GM23248 (cell line): ENCODE measurements around the gene SLC28A2. TPM values are rescaled to one million over a fixed set of nuclear protein-coding genes. Genes with fewer than 3 reads are reported as not detected.

Source experiments
- DNase-seq: peaks from one replicate; pipeline ENCODE4 v3.0.0-alpha.2; 2015
- H2AFZ ChIP-seq: fragments of 200-600 bp; sonication (generic); 2 replicates; pipeline ENCODE4 v1.6.1; 2016; ENCODE audit warnings: antibody characterized with exemption
- H3F3A ChIP-seq: fragments of 200-600 bp; sonication (generic); 2 replicates; pipeline ENCODE4 v1.6.1; 2016; ENCODE audit warnings: mild to moderate bottlenecking, antibody characterized with exemption, mixed run types; ENCODE audit not compliant: insufficient read depth
- H3K27ac ChIP-seq: fragments of 200-600 bp; sonication (generic); 2 replicates; pipeline ENCODE4 v1.5.1; 2016; ENCODE audit warnings: mild to moderate bottlenecking
- H3K27me3 ChIP-seq: fragments of 200-600 bp; sonication (generic); replicated peaks from 2 replicates; pipeline ENCODE4 v1.6.1; 2016; ENCODE audit warnings: mild to moderate bottlenecking; ENCODE audit not compliant: insufficient read depth
- H3K36me3 ChIP-seq: fragments of 200-600 bp; sonication (generic); 2 replicates; pipeline ENCODE4 v1.6.1; 2016; ENCODE audit warnings: low read depth, mild to moderate bottlenecking
- H3K4me1 ChIP-seq: fragments of 200-600 bp; sonication (generic); 2 replicates; pipeline ENCODE4 v1.6.1; 2016; ENCODE audit warnings: mild to moderate bottlenecking; ENCODE audit not compliant: insufficient read depth
- H3K4me2 ChIP-seq: fragments of 200-600 bp; sonication (generic); one replicate; pipeline ENCODE4 v1.6.1; 2016; ENCODE audit warnings: mild to moderate bottlenecking; ENCODE audit not compliant: unreplicated experiment
- H3K4me3 ChIP-seq: fragments of 200-600 bp; sonication (generic); 2 replicates; pipeline ENCODE4 v1.5.1; 2016; ENCODE audit warnings: mild to moderate bottlenecking
- H3K79me2 ChIP-seq: fragments of 200-600 bp; sonication (generic); 2 replicates; pipeline ENCODE4 v1.6.1; 2016; ENCODE audit warnings: mild to moderate bottlenecking; ENCODE audit not compliant: insufficient read depth
- H3K9ac ChIP-seq: fragments of 200-600 bp; sonication (generic); 2 replicates; pipeline ENCODE4 v1.6.1; 2016; ENCODE audit warnings: mild to moderate bottlenecking
- H3K9me2 ChIP-seq: fragments of 200-600 bp; sonication (generic); 2 replicates; pipeline ENCODE4 v1.6.1; 2016; ENCODE audit warnings: mixed run types, mild to moderate bottlenecking, moderate library complexity; ENCODE audit not compliant: insufficient read depth
- H3K9me3 ChIP-seq: fragments of 200-600 bp; sonication (generic); one replicate; pipeline ENCODE4 v1.6.1; 2017; ENCODE audit warnings: low read depth
- H4K20me1 ChIP-seq: fragments of 200-600 bp; sonication (generic); 2 replicates; pipeline ENCODE4 v1.6.0; 2016; ENCODE audit not compliant: insufficient read depth
- EZH2 ChIP-seq: fragments of 200-600 bp; sonication (generic); IDR thresholded peaks from 2 replicates; pipeline ENCODE4 v1.6.1; 2018; ENCODE audit warnings: antibody characterized with exemption, mild to moderate bottlenecking; ENCODE audit not compliant: insufficient read depth, poor library complexity, severe bottlenecking
- EZH2phosphoT487 ChIP-seq: fragments of 200-600 bp; sonication (generic); IDR thresholded peaks from 2 replicates; pipeline ENCODE4 v1.6.1; 2018; ENCODE audit warnings: antibody characterized with exemption, moderate library complexity, mild to moderate bottlenecking, low read depth; ENCODE audit not compliant: insufficient read depth
- WGBS, 2 experiments: methylation state at CpG; one replicate each; pipeline ENCODE4 v1.1.6; 2015 to 2017; ENCODE audit warnings: low lambda C conversion rate in 2 of 2, low coverage in 1 of 2; ENCODE audit errors: missing lambda C conversion rate in 2 of 2; 5-methylcytosine and 5-hydroxymethylcytosine counted together
- in situ Hi-C: fragments of 300-500 bp; cut with MboI; formaldehyde crosslinking; loops from 2 replicates; pipeline ENCODE4 v1.15.0; 2020
- polyA plus RNA-seq: library from polyadenylated mRNA; unstranded; fragments of >200 nt; fragmentation: Nextera tagmentation; extraction: Ambion mirVana; gene quantifications from 2 replicates; pipeline ENCODE4 v1.2.1, GENCODE V29; 2016
- total RNA-seq: library from RNA; depleted of rRNA; stranded (reverse); fragments of >200 nt; shearing (Covaris generic); gene quantifications from 2 replicates; pipeline ENCODE4 v1.2.3, GENCODE V29; 2014; rRNA removed

SLC28A2 gene
- total RNA-seq (not detected in 2 replicates), polyA plus RNA-seq (not detected in 2 replicates)

GRCh38 chr15:45251888-45252287 lies at the start of gene SLC28A2:
Gene SLC28A2, plus strand, starts transcription at chr15:45252234. Its CDS starts 982 bp downstream, at chr15:45253216.
- Histone ChIP-seq H3K27ac (no peak within 1 kb of the TSS), H3K9me2 (no peaks in the 10 kb centered on the region), H3K4me1 (0 out of 2 replicates have a peak, but pooled peaks cover 3% of the 10 kb centered on the region), H3K79me2 (no peaks in the 10 kb centered on the region), H3K4me3 (no peak within 1 kb of the TSS), H3K36me3 (no peaks in the 10 kb centered on the region), H2AFZ (no peak within 1 kb of the TSS), H3K9ac (no peak within 1 kb of the TSS), H3K27me3 (no peaks in the 10 kb centered on the region), H4K20me1 (no peaks in the 10 kb centered on the region), H3F3A (no peaks in the 10 kb centered on the region), H3K4me2 (no peak within 1 kb of the TSS), H3K9me3 (no peaks in the 10 kb centered on the region)
- no peak for DNase-seq
- TF ChIP-seq EZH2phosphoT487 (no peak), EZH2 (no peak)
- in situ Hi-C loops: no loop called here
- 87 to 89% methylated on average over 15 of the region's 15 CpGs for WGBS, 2 experiments

GRCh38 chr15:45203182-45203581 lies 48.9 kb upstream of the SLC28A2 start:
- in situ Hi-C loops: no loop called here
- DNase-seq: no peak
- no peaks in the 10 kb centered on the region for H3K27me3 ChIP-seq
- no peaks in the 10 kb centered on the region for H3K9me3 ChIP-seq
- no peak overlapping the region for H3K9ac ChIP-seq
- H3K4me1 ChIP-seq: no peaks in the 10 kb centered on the region
- no peaks in the 10 kb centered on the region for H3K9me2 ChIP-seq
- no peak for TF ChIP-seq EZH2
- no peaks in the 10 kb centered on the region for H4K20me1 ChIP-seq
- no peak overlapping the region for H2AFZ ChIP-seq
- H3K27ac ChIP-seq: no peak overlapping the region
- H3K4me2 ChIP-seq: no peak overlapping the region
- no peaks in the 10 kb centered on the region for H3K79me2 ChIP-seq
- H3K4me3 ChIP-seq: no peak overlapping the region
- 73 to 74% methylated on average over 4 of the region's 4 CpGs for WGBS, 2 experiments
- no peaks in the 10 kb centered on the region for H3K36me3 ChIP-seq
- peaks cover 20% of the 10 kb centered on the region for H3F3A ChIP-seq

GRCh38 chr15:45205192-45205591 lies 46.8 kb upstream of the SLC28A2 start:
- WGBS, 2 experiments: 0% methylated on average over 2 of the region's 2 CpGs
- Histone ChIP-seq H3K9ac (no peak overlapping the region), H3K4me2 (no peak overlapping the region), H3K4me3 (no peak overlapping the region), H3K4me1 (no peaks in the 10 kb centered on the region), H2AFZ (no peak overlapping the region), H3K9me3 (no peaks in the 10 kb centered on the region), H3F3A (peaks cover 12% of the 10 kb centered on the region), H3K9me2 (no peaks in the 10 kb centered on the region), H3K36me3 (no peaks in the 10 kb centered on the region), H3K79me2 (no peaks in the 10 kb centered on the region), H3K27ac (no peak overlapping the region), H4K20me1 (no peaks in the 10 kb centered on the region), H3K27me3 (no peaks in the 10 kb centered on the region)
- in situ Hi-C loops: no loop called here
- TF ChIP-seq EZH2phosphoT487 (no peak), EZH2 (no peak)
- DNase-seq: peak; percentile 86

- in situ Hi-C loops: no loop called here
These were observed 39.5 kb upstream of the SLC28A2 start for GRCh38 chr15:45212493-45212892.

More at GRCh38 chr15:45212493-45212892, 39.5 kb upstream of the SLC28A2 start:
- TF ChIP-seq EZH2phosphoT487: no peak
- TF ChIP-seq EZH2: no peak
- no peak overlapping the region for H3K4me3 ChIP-seq
- H3K79me2 ChIP-seq: no peaks in the 10 kb centered on the region
- H3K36me3 ChIP-seq: no peaks in the 10 kb centered on the region
- H3K9ac ChIP-seq: no peak overlapping the region
- H3K4me1 ChIP-seq: no peaks in the 10 kb centered on the region
- no peak overlapping the region for H3K27ac ChIP-seq
- 47 to 70% methylated on average over 1 of the region's 1 CpG for WGBS, 2 experiments
- no peaks in the 10 kb centered on the region for H3K9me2 ChIP-seq
- DNase-seq: no peak
- no peaks in the 10 kb centered on the region for H3K9me3 ChIP-seq
- no peaks in the 10 kb centered on the region for H3F3A ChIP-seq
- H4K20me1 ChIP-seq: no peaks in the 10 kb centered on the region
- no peak overlapping the region for H3K4me2 ChIP-seq
- no peaks in the 10 kb centered on the region for H3K27me3 ChIP-seq
- no peak overlapping the region for H2AFZ ChIP-seq
